HCT116 (cell line): Measurements from ENCODE around the gene OR10P1.

Experiments used
- ATF3 ChIP-seq: IDR thresholded peaks from 2 replicates; pipeline ENCODE4 v1.6.1; 2012
- CEBPB ChIP-seq: IDR thresholded peaks from 2 replicates; pipeline ENCODE4 v1.6.1; 2012; ENCODE audit warnings: low read depth
- CTCF ChIP-seq, 3 experiments: fragments of 200-600 bp in 1 of 3; sonication (generic) in 1 of 3; IDR thresholded peaks in 2 of 3; conservative IDR thresholded peaks in 1 of 3; 2 replicates each; pipeline ENCODE4 v1.5.1; 2012 to 2017; ENCODE audit warnings: low read depth in 2 of 3, low read length in 2 of 3, antibody characterized with exemption in 1 of 3, borderline replicate concordance in 1 of 3, control low read depth in 1 of 3, mild to moderate bottlenecking in 1 of 3, mixed read lengths in 1 of 3, mixed run types in 1 of 3, moderate library complexity in 1 of 3; ENCODE audit not compliant: insufficient read depth in 1 of 3
- ELF1 ChIP-seq: IDR thresholded peaks from 2 replicates; pipeline ENCODE4 v1.6.1; 2012; ENCODE audit warnings: low read depth, borderline replicate concordance
- EZH2phosphoT487 ChIP-seq: fragments of 200-600 bp; IDR thresholded peaks from 2 replicates; pipeline ENCODE4 v1.6.1; 2018; ENCODE audit warnings: antibody characterized with exemption, borderline replicate concordance
- JUND ChIP-seq: IDR thresholded peaks from 2 replicates; pipeline ENCODE4 v1.6.1; 2012
- MAX ChIP-seq: IDR thresholded peaks from 2 replicates; pipeline ENCODE4 v1.6.1; 2012
- POLR2A ChIP-seq: IDR thresholded peaks from 2 replicates; pipeline ENCODE4 v1.7.0; 2011; ENCODE audit warnings: borderline replicate concordance; ENCODE audit not compliant: insufficient read depth, insufficient read length; ENCODE audit errors: extremely low read depth
- REST ChIP-seq: IDR thresholded peaks from 2 replicates; pipeline ENCODE4 v1.6.1; 2012; ENCODE audit warnings: low read depth
- SP1 ChIP-seq: IDR thresholded peaks from 2 replicates; pipeline ENCODE4 v1.6.1; 2012; ENCODE audit warnings: low read depth
- TCF7L2 ChIP-seq: IDR thresholded peaks from 2 replicates; pipeline ENCODE4 v1.7.0; 2011; ENCODE audit warnings: borderline replicate concordance, inconsistent platforms; ENCODE audit not compliant: insufficient read depth, insufficient read length; ENCODE audit errors: extremely low read depth

- TF ChIP-seq CTCF (IDR thresholded peaks at IDR 0.05 in 2 of 3, conservative IDR thresholded peaks at IDR 0.05 in 1 of 3; ENCODE audit: borderline replicate concordance in 1 of 3, insufficient read depth in 1 of 3, low read depth in 2 of 3, low read length in 2 of 3): no peak
- no peak for TF ChIP-seq POLR2A
- TF ChIP-seq TCF7L2: no peak
- no peak for TF ChIP-seq ATF3
- no peak for TF ChIP-seq JUND
- TF ChIP-seq REST: no peak
- TF ChIP-seq EZH2phosphoT487: no peak
- TF ChIP-seq MAX: no peak
- no peak for TF ChIP-seq SP1
- TF ChIP-seq ELF1: no peak
- TF ChIP-seq CEBPB: no peak
Observed at GRCh38 chr12:55664826-55665225, 28.1 kb downstream of the OR10P1 start.
